GM12801 (cell line): Measurements from ENCODE around the gene PHYKPL.

ENCODE experiments used
- CTCF ChIP-seq: IDR thresholded peaks from one replicate; pipeline ENCODE4 v1.5.1; 2011; ENCODE audit warnings: control low read depth; ENCODE audit not compliant: insufficient read length; ENCODE audit errors: extremely low read depth

PHYKPL gene

DNA sequence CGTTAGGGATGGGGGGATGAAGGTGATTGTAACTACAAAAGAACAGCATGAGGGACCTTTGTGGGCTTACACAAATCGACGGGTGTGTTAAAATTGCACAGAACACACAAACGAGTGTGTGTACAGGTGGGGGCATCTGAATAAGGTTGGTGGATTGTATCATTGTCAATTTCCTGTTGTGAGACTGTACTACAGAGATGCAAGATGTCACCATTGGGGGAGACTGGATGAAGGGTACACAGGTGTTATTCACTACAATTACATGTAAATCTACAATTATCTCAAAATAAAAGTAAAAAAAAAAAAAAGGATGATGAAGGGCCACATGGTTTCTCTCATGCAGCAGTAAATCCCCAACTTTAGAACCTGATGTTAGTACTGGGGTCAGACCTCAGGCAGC, 31.4 kb upstream of the PHYKPL start:
- TF ChIP-seq CTCF: no peak

DNA sequence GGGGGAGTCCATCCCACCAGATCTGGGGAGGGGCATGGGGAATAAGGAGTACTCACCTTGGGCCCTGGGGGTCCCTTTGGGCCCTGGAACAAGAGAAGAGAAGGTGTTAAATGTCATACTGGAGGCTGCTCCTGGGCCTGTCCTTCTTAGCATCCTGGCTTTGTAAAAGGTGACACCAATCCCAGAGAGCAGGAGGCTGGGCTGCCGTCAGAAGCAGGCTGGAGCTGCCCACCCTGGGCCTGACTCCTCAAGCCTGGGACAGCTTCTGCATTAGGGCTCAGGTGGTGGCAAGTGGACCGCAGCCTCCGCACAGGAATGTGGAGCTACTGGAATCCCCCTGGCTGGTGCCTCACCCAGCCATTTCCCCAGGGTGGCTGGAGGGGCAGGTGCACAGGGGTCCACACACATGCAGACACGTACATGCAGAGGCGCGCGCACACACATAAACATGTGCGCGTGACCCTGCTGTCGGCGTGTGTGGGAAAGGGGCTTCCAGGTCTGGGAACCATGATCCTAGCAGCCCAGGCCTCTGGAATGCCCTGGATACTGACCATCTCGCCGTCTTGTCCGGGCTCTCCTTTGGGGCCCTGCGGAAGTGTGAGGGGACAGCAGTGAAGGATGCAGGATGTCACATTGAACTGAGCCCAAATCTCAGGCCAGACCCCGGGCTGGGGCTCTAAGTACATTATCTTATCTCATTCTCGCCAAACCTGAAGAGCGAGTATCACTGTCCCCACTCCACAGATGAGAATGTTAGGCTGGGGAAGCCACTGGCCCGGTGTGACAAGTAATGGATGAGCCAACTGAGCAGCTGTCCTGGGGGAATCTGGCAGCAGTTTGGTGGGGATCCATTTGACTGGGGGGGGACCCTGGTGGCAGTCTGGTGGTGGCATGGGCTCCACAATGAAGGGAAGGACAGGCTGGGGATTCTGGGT, 29.3 kb upstream of the PHYKPL start:
- no peak for TF ChIP-seq CTCF

DNA sequence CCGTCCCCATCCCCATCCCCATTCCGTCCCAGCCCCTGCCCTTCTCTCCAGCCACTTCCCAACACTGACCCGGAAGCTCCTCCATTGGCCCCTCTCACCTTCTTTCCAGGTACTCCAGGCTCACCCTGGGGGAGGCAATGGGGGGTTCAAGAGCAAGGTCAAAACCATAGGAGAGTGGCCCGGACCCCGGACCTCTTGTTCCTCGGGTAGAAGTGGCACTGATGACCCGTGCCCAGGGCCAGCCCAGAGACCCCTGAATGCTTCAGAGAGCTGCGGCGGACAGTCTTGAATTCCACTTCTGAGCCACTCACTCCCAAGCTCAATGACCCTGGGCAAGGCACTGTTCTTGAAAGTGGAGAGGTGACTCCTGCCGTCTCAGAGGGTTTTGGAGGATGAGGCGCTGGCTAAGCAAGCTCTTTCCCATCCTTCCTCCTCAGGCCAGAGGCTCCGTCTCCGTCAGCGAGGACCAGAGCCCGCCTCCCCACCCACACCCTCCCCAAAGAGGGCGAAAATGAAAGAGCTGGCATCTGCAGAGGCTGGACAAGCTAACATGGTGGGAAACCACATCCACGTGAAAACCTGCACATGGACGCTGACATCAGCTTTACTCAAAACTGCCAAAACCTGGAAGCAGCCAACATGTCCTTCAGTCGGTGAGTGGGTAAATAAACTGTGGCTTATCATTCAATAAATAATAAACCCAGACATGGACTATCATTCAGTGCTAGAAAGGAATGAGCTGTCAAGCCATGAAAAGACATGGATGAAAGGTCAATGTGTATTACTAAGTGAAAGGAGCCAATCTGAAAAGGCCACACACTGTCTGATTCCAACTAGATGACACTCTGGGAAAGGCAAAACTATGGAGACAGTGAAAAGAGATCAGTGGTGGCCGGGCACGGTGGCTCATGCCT, 27.3 kb upstream of the PHYKPL start:
- TF ChIP-seq CTCF: no peak

DNA sequence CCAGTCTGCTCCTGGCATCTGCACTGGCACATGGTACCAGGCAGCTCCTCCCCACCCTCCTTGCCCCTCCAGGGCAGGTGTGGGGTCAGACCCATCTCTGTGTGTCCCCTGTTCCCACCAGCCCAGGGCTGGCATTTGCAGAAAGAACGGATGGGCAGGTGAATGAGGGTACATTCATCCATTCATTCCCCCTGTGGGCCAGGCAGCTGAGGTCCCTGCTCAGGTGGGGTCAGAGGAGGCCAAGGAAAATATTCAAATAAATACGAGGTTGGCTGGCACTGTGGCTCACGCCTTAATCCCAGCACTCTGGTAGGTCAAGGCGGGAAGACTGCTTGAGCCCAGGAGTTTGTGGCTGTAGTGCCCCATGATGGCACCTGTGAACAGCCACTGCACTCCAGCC, 25.0 kb upstream of the PHYKPL start:
- no peak for TF ChIP-seq CTCF

DNA sequence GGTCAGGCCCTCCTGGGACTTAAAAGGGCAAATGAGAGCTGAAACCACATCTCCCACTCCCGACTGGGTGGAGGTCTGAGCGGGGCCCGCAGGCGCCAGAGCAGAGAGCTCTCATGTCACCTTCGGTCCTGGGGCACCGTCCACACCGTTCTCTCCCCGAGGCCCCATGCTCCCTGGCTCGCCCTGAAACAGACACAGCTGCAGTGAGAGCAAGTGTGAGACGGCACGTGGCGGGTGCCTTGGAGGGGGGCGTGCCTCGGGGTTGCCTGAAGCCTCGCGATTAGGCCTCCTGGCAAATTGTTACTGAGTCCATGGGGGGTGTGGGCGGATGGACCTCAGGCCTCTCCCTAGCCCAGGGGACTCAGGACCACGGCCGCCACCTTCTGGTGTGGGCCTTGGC, 24.1 kb upstream of the PHYKPL start:
- no peak for TF ChIP-seq CTCF

DNA sequence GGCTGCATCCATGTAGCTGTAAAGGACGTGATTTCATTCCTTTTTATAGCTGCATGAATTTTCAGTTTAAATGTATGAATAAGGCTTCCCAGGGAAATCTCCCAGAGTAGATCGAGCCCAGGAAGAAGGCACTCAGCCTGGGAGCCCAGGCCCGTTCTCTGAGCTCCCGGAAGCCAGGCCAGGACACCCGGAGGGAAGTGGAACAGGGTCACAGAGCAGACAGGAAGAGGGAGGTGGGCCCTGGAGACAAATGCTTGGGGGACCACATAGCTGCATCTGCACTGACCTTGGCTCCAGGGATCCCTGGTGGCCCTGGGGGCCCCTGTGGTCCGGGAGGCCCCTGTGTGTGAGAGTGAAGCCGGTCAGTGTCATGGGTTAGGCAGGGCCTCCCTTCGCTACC, 19.7 kb upstream of the PHYKPL start:
- TF ChIP-seq CTCF: no peak

- no peak for TF ChIP-seq CTCF
These were observed 17.7 kb upstream of the PHYKPL start for GRCh38 chr5:178250263-178250662.
